Esophagus mucosa (tissue), 1 donor: ENCODE results near the gene UBE2D2. TPM values are rescaled to one million over a fixed set of nuclear protein-coding genes. Genes with fewer than 3 reads are reported as not detected.
"Not testable (repeated sequence)": the region's sequence is repeated elsewhere in the genome, so short reads cannot be mapped to it uniquely, and the experiment has no call there.

Source experiments
- ATAC-seq: fragments of 200-7000 bp; cut with Tn5 transposase; one replicate; pipeline ENCODE4 v1.9.1; 2020
- total RNA-seq: library from RNA; stranded (reverse); gene quantifications from one replicate; pipeline ENCODE4 v1.2.4, GENCODE V29; 2023
- donor health status: DM: yes; HTN: yes; CAD: no.

Gene UBE2D2
- total RNA-seq, 1 donor from 2014 or later = 119 TPM

GRCh38 chr5:139549162-139549894 is 11.8 kb upstream of the UBE2D2 start:
- ATAC-seq = peak; percentile 28

- ATAC-seq = not testable (repeated sequence)
Measured at GRCh38 chr5:139550051-139550872, 10.9 kb upstream of the UBE2D2 start.

GRCh38 chr5:139551191-139551889 is 9.8 kb upstream of the UBE2D2 start:
- ATAC-seq = no peak

- no peak for ATAC-seq
Measured at GRCh38 chr5:139552893-139553575, 8.1 kb upstream of the UBE2D2 start.

- no peak for ATAC-seq
Measured at GRCh38 chr5:139554264-139554663, 6.9 kb upstream of the UBE2D2 start.

GRCh38 chr5:139557811-139558210 is 3.3 kb upstream of the UBE2D2 start:
- ATAC-seq = no peak

GRCh38 chr5:139561655-139562451 is 714 bp downstream of the UBE2D2 start:
- peak; percentile 42 for ATAC-seq

GRCh38 chr5:139562847-139563246 is 1.7 kb downstream of the UBE2D2 start:
- no peak for ATAC-seq

- ATAC-seq = no peak
Measured at GRCh38 chr5:139565411-139566305, 4.5 kb downstream of the UBE2D2 start.

GRCh38 chr5:139566611-139567010 is 5.5 kb downstream of the UBE2D2 start:
- ATAC-seq = no peak

GRCh38 chr5:139569270-139569955 is 8.3 kb downstream of the UBE2D2 start:
- no peak for ATAC-seq

- ATAC-seq = no peak
Measured at GRCh38 chr5:139571543-139571942, 10.4 kb downstream of the UBE2D2 start.

GRCh38 chr5:139571966-139572365 is 10.8 kb downstream of the UBE2D2 start:
- no peak for ATAC-seq

- ATAC-seq = peak; percentile 31
Measured at GRCh38 chr5:139574641-139575312, 13.6 kb downstream of the UBE2D2 start.

- ATAC-seq = no peak
Measured at GRCh38 chr5:139575313-139575646, 14.1 kb downstream of the UBE2D2 start.

GRCh38 chr5:139575751-139576150 is 14.6 kb downstream of the UBE2D2 start:
- no peak for ATAC-seq

- no peak for ATAC-seq
Measured at GRCh38 chr5:139577689-139578290, 16.7 kb downstream of the UBE2D2 start.

- ATAC-seq = no peak
Measured at GRCh38 chr5:139578325-139578724, 17.2 kb downstream of the UBE2D2 start.

- ATAC-seq = not testable (repeated sequence)
Measured at GRCh38 chr5:139582181-139582580, 21.0 kb downstream of the UBE2D2 start.
